CD4-positive, alpha-beta memory T cell (primary cell): Measurements from ENCODE around the gene NUMB. TPM values are rescaled to one million over a fixed set of nuclear protein-coding genes. Genes with fewer than 3 reads are reported as not detected.

Experiments used
- CTCF ChIA-PET: fragments of 350-600 bp; sonication (Branson Sonifier 250); formaldehyde crosslinking; loops from one replicate; lab custom pipeline; 2021; ENCODE audit warnings: inconsistent platforms; ENCODE audit not compliant: partially characterized antibody; lab: Charles Lee
- POLR2A ChIA-PET: fragments of 350-600 bp; sonication (Branson Sonifier 250); formaldehyde crosslinking; loops from one replicate; lab custom pipeline; 2021; ENCODE audit not compliant: partially characterized antibody; lab: Charles Lee
- DNase-seq, 5 donors: peaks; one replicate each; pipeline versions ENCODE4 v3.0.0 to v3.0.0-alpha.2; 2020 to 2022; ENCODE audit warnings: mixed read lengths in 1 of 5
- H3K27ac ChIP-seq: one replicate; pipeline ENCODE4 v1.7.0; 2013; ENCODE audit warnings: low read depth, low read length
- H3K27me3 ChIP-seq: 2 replicates; pipeline ENCODE4 v1.7.0; 2013; ENCODE audit warnings: mild to moderate bottlenecking, low read length, moderate library complexity; ENCODE audit not compliant: insufficient read depth
- H3K36me3 ChIP-seq: 2 replicates; pipeline ENCODE4 v1.7.0; 2013; ENCODE audit warnings: mild to moderate bottlenecking, low read length, moderate library complexity; ENCODE audit not compliant: insufficient read depth
- H3K4me1 ChIP-seq: 2 replicates; pipeline ENCODE4 v1.7.0; 2013; ENCODE audit warnings: mild to moderate bottlenecking, low read length, moderate library complexity; ENCODE audit not compliant: insufficient read depth
- H3K4me3 ChIP-seq, 2 donors: one replicate each; pipeline ENCODE4 v1.7.0; 2013; ENCODE audit warnings: low read length in 2 of 2, mild to moderate bottlenecking in 1 of 2
- H3K9me3 ChIP-seq, 2 donors: one replicate each; pipeline ENCODE4 v1.7.0; 2013; ENCODE audit warnings: low read length in 2 of 2, control low read depth in 1 of 2; ENCODE audit not compliant: control insufficient read depth in 1 of 2
- H3K27ac Mint-ChIP-seq, 7 donors: one replicate each; pipeline ENCODE4 v1.8.0; 2020 to 2021; ENCODE audit warnings: mixed read lengths in 7 of 7, mild to moderate bottlenecking in 6 of 7, inconsistent platforms in 3 of 7, moderate library complexity in 3 of 7
- H3K27me3 Mint-ChIP-seq, 2 donors: one replicate each; pipeline ENCODE4 v1.8.0; 2020 to 2021; ENCODE audit warnings: mixed read lengths in 2 of 2
- H3K36me3 Mint-ChIP-seq, 2 donors: one replicate each; pipeline ENCODE4 v1.8.0; 2020 to 2021; ENCODE audit warnings: mixed read lengths in 2 of 2, inconsistent platforms in 1 of 2, mild to moderate bottlenecking in 1 of 2
- H3K4me1 Mint-ChIP-seq, 4 donors: one replicate each; pipeline ENCODE4 v1.8.0; 2020 to 2021; ENCODE audit warnings: mixed read lengths in 4 of 4, mild to moderate bottlenecking in 1 of 4
- H3K4me3 Mint-ChIP-seq, 8 donors: one replicate each; pipeline ENCODE4 v1.8.0; 2020 to 2021; ENCODE audit warnings: mixed read lengths in 8 of 8, mild to moderate bottlenecking in 7 of 8, moderate library complexity in 6 of 8, inconsistent platforms in 3 of 8
- H3K9me3 Mint-ChIP-seq, 8 donors: one replicate each; pipeline ENCODE4 v1.8.0; 2020 to 2021; ENCODE audit warnings: mixed read lengths in 8 of 8, mild to moderate bottlenecking in 5 of 8, inconsistent platforms in 3 of 8, moderate library complexity in 1 of 8
- intact Hi-C: fragments of 100-400 bp; cut with micrococcal nuclease; formaldehyde crosslinking; loops from one replicate; pipeline ENCODE4 v1.15.1; 2023
- polyA plus RNA-seq, 2 donors: library from polyadenylated mRNA; unstranded; fragments of 300-500 nt; fragmentation: Illumina TruSeq; gene quantifications; one replicate each; pipeline ENCODE4 v1.2.3, GENCODE V29; 2021
- total RNA-seq, 2 experiments: library from RNA; stranded (reverse); gene quantifications; one replicate each; pipeline ENCODE4 v1.2.3, GENCODE V29; 2021

The NUMB gene
- total and polyA plus RNA-seq, 4 experiments from 2014 or later, result 31.1 to 47.3 (median 45.7) TPM

GRCh38 chr14:73307261-73307660, 151.1 kb downstream of the NUMB start:
- intact Hi-C loops, result no loop called here
- Mint-ChIP-seq H3K4me3 (peak overlapping the region in 3 of 8 donors; percentile 35 to 48 (median 44)), H3K4me1 (peaks cover 5 to 10% (median 7%) of the 10 kb centered on the region in 4 donors), H3K27ac (no peak overlapping the region), H3K36me3 (peaks cover 3 to 21% of the 10 kb centered on the region in 2 donors), H3K27me3 (no peaks in the 10 kb centered on the region), H3K9me3 (no peaks in the 10 kb centered on the region)
- Histone ChIP-seq H3K4me3 (no peak overlapping the region), H3K27me3 (no peaks in the 10 kb centered on the region), H3K9me3 (no peaks in the 10 kb centered on the region), H3K36me3 (no peaks in the 10 kb centered on the region), H3K4me1 (peaks cover 6% of the 10 kb centered on the region), H3K27ac (no peak overlapping the region)
- no peak for DNase-seq
- POLR2A ChIA-PET, result no interaction called here
- CTCF ChIA-PET, result interaction anchor here (0.8 to 1.3 kb wide), 2 partner anchors 11 to 12 kb away, joined by 3 to 6 read pairs; no protein-coding TSS in a partner anchor

DNA sequence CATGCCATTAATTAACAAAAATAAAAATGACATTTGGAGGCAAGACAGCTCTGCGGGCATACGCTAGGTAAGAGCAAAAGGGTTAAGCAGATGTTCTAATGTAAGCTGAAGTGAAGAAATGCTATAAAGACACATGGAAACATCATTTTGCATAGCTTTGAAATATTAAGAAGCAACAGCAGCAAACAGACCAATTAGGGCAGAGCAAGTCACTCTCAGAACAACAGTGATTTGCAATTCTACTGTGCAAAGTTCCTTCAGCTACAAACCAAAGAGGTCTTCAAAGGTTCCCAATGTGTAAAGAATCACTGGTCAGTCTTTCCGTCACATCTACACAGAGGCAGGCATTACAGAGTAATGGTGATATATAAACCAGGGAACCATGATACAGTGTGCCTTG, 152.8 kb downstream of the NUMB start:
- no peaks in the 10 kb centered on the region for H3K27me3 Mint-ChIP-seq
- peaks cover 0 to 5% (median 3%) of the 10 kb centered on the region in 4 donors for H3K4me1 Mint-ChIP-seq
- H3K9me3 Mint-ChIP-seq, result no peaks in the 10 kb centered on the region
- no peaks in the 10 kb centered on the region for H3K4me1 ChIP-seq
- peaks cover 5 to 21% of the 10 kb centered on the region in 2 donors for H3K36me3 Mint-ChIP-seq
- no peaks in the 10 kb centered on the region for H3K27me3 ChIP-seq
- H3K27ac Mint-ChIP-seq, result no peak overlapping the region
- H3K27ac ChIP-seq, result no peak overlapping the region
- POLR2A ChIA-PET, result no interaction called here
- CTCF ChIA-PET, result interaction anchor here (3.0 kb wide), 1 partner anchor 10 kb away, joined by 19 read pairs; no protein-coding TSS in a partner anchor
- no peak for DNase-seq
- H3K4me3 Mint-ChIP-seq, result no peak overlapping the region
- H3K36me3 ChIP-seq, result no peaks in the 10 kb centered on the region
- H3K9me3 ChIP-seq, result no peaks in the 10 kb centered on the region
- intact Hi-C loops, result no loop called here
- no peak overlapping the region for H3K4me3 ChIP-seq

- POLR2A ChIA-PET, result interaction anchor here (1.5 kb wide), 1 partner anchor 177 kb away, joined by 7 read pairs; no protein-coding TSS in a partner anchor
- peaks cover 10% of the 10 kb centered on the region for H3K36me3 ChIP-seq
Measured at GRCh38 chr14:73295198-73295796, 163.0 kb downstream of the NUMB start.

GRCh38 chr14:73293782-73294781, 164.3 kb downstream of the NUMB start:
- intact Hi-C loops, result no loop called here
- no peak overlapping the region for H3K4me3 ChIP-seq
- H3K9me3 Mint-ChIP-seq, result no peaks in the 10 kb centered on the region
- ChIA-PET POLR2A (interaction anchor here (1.5 kb wide), 1 partner anchor 178 kb away, joined by 7 read pairs; no protein-coding TSS in a partner anchor), CTCF (interaction anchor here (1.0 to 5.9 kb wide), 18 partner anchors 8 to 275 kb away, joined by 3 to 147 read pairs (median 4); partner anchors contain the start of gene ACOT2)
- H3K4me3 Mint-ChIP-seq, result no peak overlapping the region
- H3K4me1 ChIP-seq, result peaks cover 9% of the 10 kb centered on the region
- H3K27me3 Mint-ChIP-seq, result no peaks in the 10 kb centered on the region
- H3K27ac ChIP-seq, result no peak overlapping the region
- peaks cover 0 to 10% (median 8%) of the 10 kb centered on the region in 4 donors for H3K4me1 Mint-ChIP-seq
- H3K36me3 Mint-ChIP-seq, result peaks cover 24 to 44% of the 10 kb centered on the region in 2 donors
- peak overlapping the region in 1 of 7 donors; percentile 18 for H3K27ac Mint-ChIP-seq
- H3K9me3 ChIP-seq, result no peaks in the 10 kb centered on the region
- DNase-seq, result no peak
- peaks cover 12% of the 10 kb centered on the region for H3K36me3 ChIP-seq
- no peaks in the 10 kb centered on the region for H3K27me3 ChIP-seq

More at GRCh38 chr14:73295198-73295796, 163.0 kb downstream of the NUMB start:
- H3K4me3 ChIP-seq, result no peak overlapping the region
- H3K4me1 Mint-ChIP-seq, result peaks cover 0 to 7% (median 3%) of the 10 kb centered on the region in 4 donors
- H3K27ac Mint-ChIP-seq, result peak overlapping the region in 1 of 7 donors; percentile 29
- CTCF ChIA-PET, result interaction anchor here (0.8 to 5.9 kb wide), 24 partner anchors 9 to 338 kb away, joined by 3 to 147 read pairs (median 4); partner anchors contain the start of gene ACOT2
- H3K27me3 Mint-ChIP-seq, result no peaks in the 10 kb centered on the region
- H3K27ac ChIP-seq, result no peak overlapping the region
- peak in 4 of 5 donors; percentile 30 to 46 (median 39) for DNase-seq
- H3K4me1 ChIP-seq, result peaks cover 1% of the 10 kb centered on the region
- H3K9me3 ChIP-seq, result no peaks in the 10 kb centered on the region
- H3K36me3 Mint-ChIP-seq, result peaks cover 22 to 35% of the 10 kb centered on the region in 2 donors
- no peaks in the 10 kb centered on the region for H3K27me3 ChIP-seq
- intact Hi-C loops, result no loop called here
- H3K4me3 Mint-ChIP-seq, result no peak overlapping the region
- no peaks in the 10 kb centered on the region for H3K9me3 Mint-ChIP-seq

DNA sequence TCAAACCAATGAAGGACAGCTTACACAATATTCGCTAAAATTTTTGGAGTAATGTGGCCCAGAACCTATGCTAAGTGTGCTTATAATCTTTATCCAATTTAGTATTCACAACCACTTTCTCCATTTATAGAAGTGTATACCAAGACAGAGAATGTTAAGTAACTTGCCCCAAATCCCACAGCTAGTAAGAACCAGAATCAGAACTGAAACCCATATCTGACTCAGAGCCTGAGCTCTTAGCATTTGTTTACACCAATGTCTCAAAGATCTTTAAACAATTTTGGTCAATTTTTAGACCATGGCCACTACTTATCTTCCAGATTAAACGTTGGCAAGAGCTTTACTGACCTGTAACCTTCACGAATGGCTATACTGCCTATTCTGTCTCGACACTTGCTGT, 168.1 kb downstream of the NUMB start:
- peaks cover 31 to 51% of the 10 kb centered on the region in 2 donors for H3K36me3 Mint-ChIP-seq

GRCh38 chr14:73289729-73290128, 168.6 kb downstream of the NUMB start:
- no peaks in the 10 kb centered on the region for H3K27me3 Mint-ChIP-seq
- ChIA-PET POLR2A (no interaction called here), CTCF (interaction anchor here (1.2 kb wide), 1 partner anchor 182 kb away, joined by 4 read pairs; no protein-coding TSS in a partner anchor)
- H3K36me3 ChIP-seq, result peaks cover 26% of the 10 kb centered on the region
- H3K4me3 Mint-ChIP-seq, result no peak overlapping the region
- peaks cover 31 to 53% of the 10 kb centered on the region in 2 donors for H3K36me3 Mint-ChIP-seq
- intact Hi-C loops, result no loop called here
- peaks cover 0 to 7% (median 6%) of the 10 kb centered on the region in 4 donors for H3K4me1 Mint-ChIP-seq
- H3K27ac Mint-ChIP-seq, result peak overlapping the region in 3 of 7 donors; percentile 12 to 55 (median 53)
- no peak for DNase-seq
- no peak overlapping the region for H3K4me3 ChIP-seq
- H3K27ac ChIP-seq, result no peak overlapping the region
- no peaks in the 10 kb centered on the region for H3K9me3 Mint-ChIP-seq
- no peaks in the 10 kb centered on the region for H3K9me3 ChIP-seq
- H3K4me1 ChIP-seq, result peaks cover 9% of the 10 kb centered on the region
- no peaks in the 10 kb centered on the region for H3K27me3 ChIP-seq

More for the DNA sequence above, 168.1 kb downstream of the NUMB start:
- Mint-ChIP-seq H3K9me3 (no peaks in the 10 kb centered on the region), H3K27me3 (no peaks in the 10 kb centered on the region), H3K27ac (peak overlapping the region in 2 of 7 donors; percentile 35 to 57), H3K4me1 (peaks cover 0 to 9% (median 8%) of the 10 kb centered on the region in 4 donors), H3K4me3 (no peak overlapping the region)
- H3K36me3 ChIP-seq, result peaks cover 21% of the 10 kb centered on the region
- POLR2A ChIA-PET, result no interaction called here
- no peak overlapping the region for H3K27ac ChIP-seq
- no peak for DNase-seq
- intact Hi-C loops, result no loop called here
- H3K4me1 ChIP-seq, result peaks cover 9% of the 10 kb centered on the region
- no peak overlapping the region for H3K4me3 ChIP-seq
- H3K27me3 ChIP-seq, result no peaks in the 10 kb centered on the region
- H3K9me3 ChIP-seq, result no peaks in the 10 kb centered on the region
- CTCF ChIA-PET, result interaction anchor here (1.2 kb wide), 1 partner anchor 181 kb away, joined by 4 read pairs; no protein-coding TSS in a partner anchor
